CD4-positive, alpha-beta T cell treated with Interleukin-4 for 1 hour (primary cell): ENCODE results near the gene NETO2.
"Not testable (repeated sequence)": the region's sequence is repeated elsewhere in the genome, so short reads cannot be mapped to it uniquely, and the experiment has no call there.

Experiments used
- DNase-seq, 2 donors: peaks; one replicate each; pipeline ENCODE4 v3.0.0-alpha.2; 2020 to 2022

NETO2 gene

DNA sequence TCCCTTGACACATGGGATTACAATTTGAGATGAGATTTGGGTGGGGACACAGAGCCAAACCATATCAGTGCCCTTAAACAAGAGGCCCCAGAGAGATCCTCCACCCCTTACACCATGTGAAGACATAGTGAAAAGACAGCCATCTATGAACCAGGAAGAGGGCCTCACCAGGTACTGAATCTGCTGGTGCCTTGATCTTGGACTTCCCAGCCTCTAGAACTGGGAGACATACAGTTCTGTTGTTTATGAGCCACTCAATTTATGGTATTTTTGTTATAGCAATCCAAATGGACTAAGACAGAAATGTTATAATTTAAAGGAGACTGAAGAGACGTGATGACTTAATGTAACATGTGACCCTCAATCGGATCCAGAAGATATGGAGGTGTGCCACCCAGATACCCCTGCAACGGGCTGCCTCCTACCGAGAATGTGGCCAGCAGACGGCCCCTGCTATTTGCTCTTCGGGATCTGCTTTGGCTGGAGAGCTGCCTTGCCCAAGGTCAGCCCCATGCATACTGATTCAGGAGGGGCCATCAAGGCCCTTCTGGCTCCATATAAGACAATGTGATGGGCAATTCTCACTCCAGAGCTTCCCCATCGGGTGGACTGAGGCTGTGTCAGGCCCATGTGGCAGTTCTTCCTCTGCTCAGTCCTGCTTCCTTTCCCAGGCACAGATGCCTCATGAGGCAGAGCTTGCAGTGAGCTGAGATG, 80.6 kb downstream of the NETO2 start:
- DNase-seq = no peak

GRCh38 chr16:47061204-47061603, 82.5 kb downstream of the NETO2 start:
- DNase-seq = no peak

DNA sequence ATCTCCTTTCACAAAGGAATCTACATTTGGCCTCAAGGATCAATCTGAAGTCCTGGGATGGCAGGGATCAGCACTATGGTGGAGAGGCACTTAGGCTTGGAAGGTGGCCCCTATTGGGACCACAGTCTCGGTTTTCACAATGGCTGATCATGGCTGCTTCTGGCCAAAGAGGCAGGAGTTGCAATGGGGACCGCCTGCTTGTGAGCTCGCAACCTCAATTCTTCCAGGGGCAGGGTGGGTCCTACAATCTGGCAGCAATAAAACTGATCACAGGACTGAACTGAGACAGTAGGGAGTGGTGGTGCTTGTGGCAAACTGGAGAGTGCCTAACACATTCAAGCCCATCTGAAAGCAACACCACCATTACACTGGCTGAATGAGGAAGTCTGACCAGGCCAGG, 83.1 kb downstream of the NETO2 start:
- DNase-seq = no peak

DNA sequence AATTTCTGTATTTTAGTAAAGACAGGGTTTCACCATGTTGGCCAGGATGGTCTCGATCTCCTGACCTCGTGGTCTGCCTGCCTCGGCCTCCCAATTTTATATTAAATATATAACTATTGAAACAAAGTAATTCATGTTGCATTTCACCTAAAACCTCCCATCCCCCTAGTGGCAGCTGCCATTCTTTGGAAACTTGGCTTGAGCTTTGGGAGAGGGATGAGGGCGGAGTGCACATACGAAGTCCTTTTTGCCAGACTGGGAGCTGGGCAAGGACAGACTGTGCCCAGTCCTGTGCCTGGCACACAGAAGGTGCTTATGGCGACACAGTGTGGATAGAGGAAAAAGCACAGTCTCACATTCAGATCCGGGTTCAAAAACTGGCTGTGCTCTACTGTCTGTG, 83.8 kb downstream of the NETO2 start:
- no peak for DNase-seq

DNA sequence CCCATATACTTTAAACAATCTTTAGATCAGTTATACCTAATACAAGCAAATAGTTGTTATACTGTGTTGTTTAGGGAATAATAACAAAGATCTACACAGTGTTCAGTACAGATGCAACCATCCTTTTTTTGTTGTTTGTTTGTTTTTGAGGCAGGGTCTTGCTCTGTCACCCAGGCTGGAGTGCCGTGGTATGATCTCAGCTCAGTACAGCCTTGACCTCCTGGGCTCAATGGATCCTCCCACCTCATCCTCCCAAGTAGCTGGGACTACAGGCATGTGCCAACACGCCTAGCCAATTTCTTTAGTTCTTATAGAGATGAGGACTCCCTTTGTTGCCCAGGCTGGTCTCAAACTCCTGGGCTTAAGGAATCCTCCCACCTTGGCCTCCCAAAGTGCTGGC, 84.6 kb downstream of the NETO2 start:
- DNase-seq = not testable (repeated sequence)

DNA sequence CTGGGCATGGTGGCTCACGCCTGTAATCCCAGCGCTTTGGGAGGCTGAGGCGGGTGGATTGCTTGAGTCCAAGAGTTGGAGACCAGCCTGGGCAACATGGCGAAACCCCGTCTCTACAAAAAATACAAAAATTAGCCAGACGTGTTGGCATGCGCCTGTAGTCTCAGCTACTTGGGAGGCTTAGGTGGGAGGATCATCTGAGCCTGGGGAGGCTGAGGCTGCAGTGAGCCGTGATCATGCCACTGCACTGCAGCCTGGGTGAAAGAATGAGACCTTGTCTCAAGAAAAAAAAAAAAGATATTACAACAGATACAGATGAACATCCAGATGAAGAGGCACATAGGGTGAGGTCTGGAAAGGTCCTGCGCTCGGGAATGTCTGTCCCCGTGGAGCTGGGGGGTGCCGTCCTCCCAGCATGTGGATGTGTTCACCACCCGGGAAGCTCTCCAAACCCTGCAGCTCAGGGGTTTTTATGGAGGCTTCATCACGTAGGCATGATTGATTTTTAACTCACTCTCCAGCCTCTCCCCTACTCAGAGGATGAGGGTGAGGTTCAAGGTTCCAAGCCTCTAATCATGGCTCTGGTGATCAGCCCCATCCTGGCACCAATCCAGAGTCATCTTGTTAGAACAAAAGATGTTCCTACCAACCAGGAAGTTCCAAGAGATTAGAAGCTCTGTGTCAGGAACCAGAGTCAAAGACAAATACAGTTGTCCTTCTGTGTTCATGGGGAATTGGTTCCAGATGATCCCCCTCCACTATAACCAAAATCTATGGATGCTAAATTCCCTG, 85.3 kb downstream of the NETO2 start:
- DNase-seq = no peak

- no peak for DNase-seq
These were observed 86.1 kb downstream of the NETO2 start for GRCh38 chr16:47057630-47057993.

DNA sequence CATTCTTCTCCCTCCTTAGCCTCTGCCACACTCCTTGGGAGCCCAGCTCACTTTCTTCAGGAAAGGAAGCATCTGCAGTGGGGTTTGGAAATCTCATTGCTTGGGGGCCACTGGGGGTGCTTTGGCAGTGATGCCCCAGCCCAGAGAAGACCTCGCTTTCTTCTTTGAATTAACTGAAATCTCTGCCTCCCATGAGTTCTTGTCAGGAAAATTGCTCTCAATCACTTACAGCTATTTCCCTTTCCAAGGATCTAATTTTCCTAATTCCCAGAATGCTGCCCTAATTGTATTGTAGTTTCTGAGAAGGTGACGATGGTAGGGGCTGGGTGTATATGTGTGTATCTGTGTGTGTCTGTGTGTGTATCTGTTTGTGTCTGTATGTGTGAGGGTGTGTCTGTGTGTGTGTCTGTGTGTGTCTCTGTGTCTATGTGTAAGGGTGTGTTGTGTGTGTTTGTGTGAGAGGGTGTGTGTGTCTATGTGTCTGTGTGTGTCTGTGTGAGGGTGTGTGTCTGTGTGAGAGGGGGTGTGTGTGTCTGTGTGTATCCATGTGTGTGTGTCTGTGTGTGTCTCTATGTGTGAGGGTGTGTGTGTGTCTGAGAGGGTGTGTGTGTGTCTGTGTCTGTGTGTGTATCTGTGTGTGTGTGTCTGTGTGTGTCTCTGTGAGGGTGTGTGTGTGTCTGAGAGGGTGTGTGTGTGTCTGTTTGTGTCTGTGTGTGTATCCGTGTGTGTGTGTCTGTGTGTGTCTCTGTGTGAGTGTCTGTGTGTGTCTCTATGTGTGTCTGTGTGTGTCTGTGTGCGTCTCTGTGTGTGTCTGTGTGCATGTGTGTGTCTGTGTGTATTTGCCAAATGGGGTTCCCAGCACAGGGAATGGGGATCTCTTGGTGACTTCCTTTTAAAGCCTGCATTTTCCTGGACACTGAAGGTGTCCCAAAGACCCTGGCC, 86.8 kb downstream of the NETO2 start:
- no peak for DNase-seq

DNA sequence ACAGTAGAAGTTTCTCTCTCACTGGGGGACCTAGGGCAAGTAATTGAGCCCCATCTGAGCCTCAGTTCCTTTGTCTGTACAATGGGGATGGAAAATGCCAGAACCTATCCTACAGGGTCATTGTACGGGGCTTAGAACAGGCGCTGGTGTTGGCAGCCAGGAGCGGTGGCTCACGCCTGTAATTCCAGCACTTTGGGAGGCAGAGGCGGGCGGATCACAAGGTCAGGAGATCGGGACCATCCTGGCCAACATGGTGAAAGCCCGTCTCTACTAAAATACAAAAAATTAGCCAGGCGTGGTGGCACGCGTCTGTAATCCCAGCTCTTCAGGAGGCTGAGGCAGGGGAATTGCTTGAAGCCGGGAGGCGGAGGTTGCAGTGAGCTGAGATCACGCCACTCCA, 87.7 kb downstream of the NETO2 start:
- not testable (repeated sequence) for DNase-seq

DNA sequence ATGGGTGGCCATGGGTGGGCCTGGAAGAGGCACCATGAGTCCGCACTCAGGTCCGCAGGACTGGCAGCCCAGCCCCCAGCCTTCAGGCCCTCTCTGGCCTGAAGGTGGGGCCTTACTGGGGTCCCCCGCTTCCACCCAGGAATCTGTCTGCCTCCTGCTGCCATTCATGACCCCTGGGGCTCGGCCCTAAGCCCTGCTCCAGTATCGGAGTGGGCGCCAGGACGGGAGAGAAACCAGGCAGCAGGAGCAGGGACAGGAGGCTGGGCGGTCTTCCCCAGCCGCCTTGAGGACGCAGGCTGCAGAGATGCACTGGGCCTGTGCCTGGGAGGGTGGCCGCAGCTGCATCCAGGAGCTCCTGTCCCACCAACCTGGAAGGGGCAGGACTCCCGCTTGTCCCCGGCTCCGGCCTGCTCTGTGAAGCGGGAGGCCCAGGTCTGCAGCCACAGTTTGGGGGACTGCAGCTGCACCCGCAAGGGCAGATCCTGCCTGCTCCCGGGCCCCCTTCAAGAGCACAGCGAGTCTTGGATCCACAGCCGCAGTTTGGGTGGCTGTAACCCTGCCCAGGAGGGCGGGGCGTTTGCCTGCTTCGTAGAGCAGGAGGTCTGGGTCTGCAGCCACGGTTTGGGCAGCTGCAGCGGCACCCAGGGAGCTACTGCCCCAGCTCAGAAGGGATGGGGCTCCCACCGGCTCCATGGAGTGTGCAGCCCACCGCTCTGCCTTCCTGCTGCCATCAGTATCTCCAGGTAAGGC, 88.4 kb downstream of the NETO2 start:
- DNase-seq = no peak

GRCh38 chr16:47054306-47054705, 89.4 kb downstream of the NETO2 start:
- no peak for DNase-seq

GRCh38 chr16:47053895-47054294, 89.8 kb downstream of the NETO2 start:
- DNase-seq = no peak

GRCh38 chr16:47052666-47053640, 90.8 kb downstream of the NETO2 start:
- no peak for DNase-seq

- DNase-seq = no peak
These were observed 92.7 kb downstream of the NETO2 start for GRCh38 chr16:47051031-47051430.

- DNase-seq = no peak
These were observed 93.7 kb downstream of the NETO2 start for GRCh38 chr16:47049901-47050583.

DNA sequence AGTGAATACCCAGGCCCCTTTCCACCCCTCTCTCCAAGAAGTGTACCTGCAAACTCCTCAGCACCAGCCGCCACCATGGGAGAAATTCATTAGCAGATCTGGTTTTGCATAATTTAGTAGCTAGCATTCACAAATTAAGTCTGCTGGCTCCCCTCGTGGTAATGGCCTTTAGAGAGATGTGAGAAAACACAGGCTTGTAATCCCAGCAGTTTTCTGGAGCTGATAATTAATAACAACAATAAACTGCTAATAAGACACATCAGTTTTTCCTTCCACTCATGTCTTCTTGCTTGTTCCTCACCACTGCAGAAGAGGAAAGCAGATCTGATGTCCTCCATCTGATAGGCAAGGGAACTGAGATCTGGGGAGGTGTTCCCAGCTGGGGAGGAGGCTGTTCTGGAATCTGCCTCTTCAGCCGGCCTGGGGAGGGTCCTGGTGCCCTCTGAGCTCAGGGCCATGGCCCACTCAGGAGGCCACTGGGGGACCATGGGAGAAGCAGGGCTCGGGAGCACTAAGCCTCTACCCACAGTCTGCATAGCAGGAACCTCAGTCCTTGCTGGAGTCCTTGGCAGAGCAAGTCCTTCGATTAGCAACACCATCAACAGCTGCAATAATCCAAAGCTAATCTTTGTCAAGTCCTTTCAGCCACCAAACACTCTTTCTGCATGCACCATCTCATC, 96.1 kb downstream of the NETO2 start:
- no peak for DNase-seq

- no peak for DNase-seq
These were observed 96.8 kb downstream of the NETO2 start for GRCh38 chr16:47046726-47047523.

DNA sequence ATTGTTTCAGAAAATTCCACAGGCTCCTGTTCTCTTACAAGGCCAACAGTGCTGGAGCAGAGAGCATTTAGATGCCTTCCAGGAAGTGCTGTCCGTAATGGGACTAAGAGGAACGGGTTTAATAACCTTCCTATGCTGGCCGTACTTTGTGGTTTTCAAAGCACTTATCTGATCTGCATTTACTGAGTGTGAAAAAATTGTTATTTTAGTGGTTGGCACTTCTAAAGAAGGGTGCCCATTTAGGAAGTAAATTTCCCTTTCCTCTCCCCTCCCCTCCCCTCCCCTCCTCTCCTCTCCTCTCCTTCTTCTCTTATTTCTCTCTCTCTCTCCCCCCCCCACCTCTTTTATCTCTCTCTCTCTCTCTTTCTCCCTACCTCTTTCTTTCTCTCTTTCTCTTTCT, 98.3 kb downstream of the NETO2 start:
- DNase-seq = peak in 1 of 2 donors; percentile 13

DNA sequence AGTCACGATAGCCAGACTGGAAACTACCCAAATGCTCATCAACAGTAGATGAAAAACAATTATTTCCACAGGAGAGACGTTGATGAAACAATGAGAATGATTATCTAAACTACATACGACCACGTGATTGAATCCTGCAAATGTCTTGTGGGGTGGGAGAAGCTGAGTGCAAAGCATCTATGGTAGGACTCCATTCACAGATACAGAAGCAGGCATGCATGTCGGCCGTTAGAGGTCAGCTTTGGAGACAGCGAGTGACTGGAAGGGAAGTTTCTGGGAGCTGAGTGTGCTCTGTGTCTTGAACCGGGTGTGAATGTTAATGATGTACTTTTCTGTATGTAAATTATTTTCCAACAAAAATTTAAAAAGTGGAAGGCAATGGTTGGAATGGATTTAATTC, 98.7 kb downstream of the NETO2 start:
- no peak for DNase-seq
